ENCODE results near the gene ABLIM3. TPM values are rescaled to one million over a fixed set of nuclear protein-coding genes. Genes with fewer than 3 reads are reported as not detected.

Gene ABLIM3
- total and polyA plus RNA-seq, 10 of the 15 experiments (the other 5 are each of a cell fraction or from before 2014, with no cell fraction given), result 0.03 TPM; not detected in 9

- Histone ChIP-seq H3K4me1 (ENCODE audit: control insufficient read depth, insufficient read depth, low read length) (no peaks in the 10 kb centered on the region), H3K27ac (ENCODE audit: control insufficient read depth, insufficient read depth) (no peak overlapping the region), H3K9ac (ENCODE audit: control insufficient read depth, insufficient read depth, low read length) (no peak overlapping the region), H2AFZ (ENCODE audit: control insufficient read depth, low read depth, low read length) (no peak overlapping the region), H3K4me2 (ENCODE audit: control insufficient read depth, insufficient read depth) (no peak overlapping the region), H3K4me3 (no peak overlapping the region), H3K9me3 (replicated peaks; ENCODE audit: control insufficient read depth, insufficient read depth, low read length) (no peaks in the 10 kb centered on the region), H3K79me2 (ENCODE audit: control insufficient read depth, insufficient read depth, low read length) (no peaks in the 10 kb centered on the region), H3K36me3 (ENCODE audit: control insufficient read depth in 2 of 2, insufficient read depth in 2 of 2, low read length in 1 of 2) (no peaks in the 10 kb centered on the region), H3K27me3 (replicated peaks in 1 of 2; ENCODE audit: control insufficient read depth in 2 of 2, insufficient read depth in 2 of 2, low read length in 1 of 2) (peaks cover 0 to under 1% of the 10 kb centered on the region in 2 experiments; a peak in 2 of 4 replicates), H4K20me1 (ENCODE audit: control insufficient read depth, insufficient read depth) (no peaks in the 10 kb centered on the region)
- RAD21 ChIA-PET (ENCODE audit: unreplicated experiment), result no interaction called here
- intact Hi-C loops (cut with micrococcal nuclease; ENCODE audit: unreplicated experiment), result no loop called here
- DNase-seq (ENCODE audit: low read depth, low spot score) (no peak), FAIRE-seq (no peak), ATAC-seq (no peak)
- no peak for TF ChIP-seq ZNF207 (IDR thresholded peaks at IDR 0.05; ENCODE audit: borderline replicate concordance)
- TF ChIP-seq, protein P1, sequence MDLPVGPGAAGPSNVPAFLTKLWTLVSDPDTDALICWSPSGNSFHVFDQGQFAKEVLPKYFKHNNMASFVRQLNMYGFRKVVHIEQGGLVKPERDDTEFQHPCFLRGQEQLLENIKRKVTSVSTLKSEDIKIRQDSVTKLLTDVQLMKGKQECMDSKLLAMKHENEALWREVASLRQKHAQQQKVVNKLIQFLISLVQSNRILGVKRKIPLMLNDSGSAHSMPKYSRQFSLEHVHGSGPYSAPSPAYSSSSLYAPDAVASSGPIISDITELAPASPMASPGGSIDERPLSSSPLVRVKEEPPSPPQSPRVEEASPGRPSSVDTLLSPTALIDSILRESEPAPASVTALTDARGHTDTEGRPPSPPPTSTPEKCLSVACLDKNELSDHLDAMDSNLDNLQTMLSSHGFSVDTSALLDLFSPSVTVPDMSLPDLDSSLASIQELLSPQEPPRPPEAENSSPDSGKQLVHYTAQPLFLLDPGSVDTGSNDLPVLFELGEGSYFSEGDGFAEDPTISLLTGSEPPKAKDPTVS (IDR thresholded peaks at IDR 0.05; ENCODE audit: low read depth, low read length), result no peak
- TF ChIP-seq RAD21 (IDR thresholded peaks at IDR 0.05; ENCODE audit: insufficient read depth, low read depth, low read length), result no peak
- no peak for TF ChIP-seq NBN (IDR thresholded peaks at IDR 0.05)
- no peak for TF ChIP-seq CEBPZ (IDR thresholded peaks at IDR 0.05; ENCODE audit: low read depth, low read length)
- TF ChIP-seq FOXM1 (IDR thresholded peaks at IDR 0.05; ENCODE audit: low read depth, low read length), result no peak
- TF ChIP-seq, protein P2, sequence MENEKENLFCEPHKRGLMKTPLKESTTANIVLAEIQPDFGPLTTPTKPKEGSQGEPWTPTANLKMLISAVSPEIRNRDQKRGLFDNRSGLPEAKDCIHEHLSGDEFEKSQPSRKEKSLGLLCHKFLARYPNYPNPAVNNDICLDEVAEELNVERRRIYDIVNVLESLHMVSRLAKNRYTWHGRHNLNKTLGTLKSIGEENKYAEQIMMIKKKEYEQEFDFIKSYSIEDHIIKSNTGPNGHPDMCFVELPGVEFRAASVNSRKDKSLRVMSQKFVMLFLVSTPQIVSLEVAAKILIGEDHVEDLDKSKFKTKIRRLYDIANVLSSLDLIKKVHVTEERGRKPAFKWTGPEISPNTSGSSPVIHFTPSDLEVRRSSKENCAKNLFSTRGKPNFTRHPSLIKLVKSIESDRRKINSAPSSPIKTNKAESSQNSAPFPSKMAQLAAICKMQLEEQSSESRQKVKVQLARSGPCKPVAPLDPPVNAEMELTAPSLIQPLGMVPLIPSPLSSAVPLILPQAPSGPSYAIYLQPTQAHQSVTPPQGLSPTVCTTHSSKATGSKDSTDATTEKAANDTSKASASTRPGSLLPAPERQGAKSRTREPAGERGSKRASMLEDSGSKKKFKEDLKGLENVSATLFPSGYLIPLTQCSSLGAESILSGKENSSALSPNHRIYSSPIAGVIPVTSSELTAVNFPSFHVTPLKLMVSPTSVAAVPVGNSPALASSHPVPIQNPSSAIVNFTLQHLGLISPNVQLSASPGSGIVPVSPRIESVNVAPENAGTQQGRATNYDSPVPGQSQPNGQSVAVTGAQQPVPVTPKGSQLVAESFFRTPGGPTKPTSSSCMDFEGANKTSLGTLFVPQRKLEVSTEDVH (IDR thresholded peaks at IDR 0.05; ENCODE audit: low read depth, partially characterized antibody), result no peak
- TF ChIP-seq NFYB (IDR thresholded peaks at IDR 0.05; ENCODE audit: insufficient read depth, low read depth, low read length), result no peak
- no TSS peak for BruUV-seq (replicated peaks)
- 0% methylated on average over 1 of the region's 1 CpG for WGBS (ENCODE audit: insufficient coverage, insufficient replicate concordance, low lambda C conversion rate, missing lambda C conversion rate)
- CTCF ChIA-PET, result no interaction called here
- in situ Hi-C loops (cut with MboI), result no loop called here
- SMC1A ChIA-PET (ENCODE audit: uncharacterized antibody, unreplicated experiment), result no interaction called here
- POLR2A ChIA-PET, result no interaction called here
These were observed 40.9 kb downstream of the ABLIM3 start for GRCh38 chr5:149182241-149182640.
